Stimulated activated CD8-positive, alpha-beta memory T cell treated with anti-CD3 and anti-CD28 coated beads, Interleukin-4, amount 100 ng/mL, for 4 hours (primary cell): ENCODE measurements around the gene MYO1B.

ENCODE experiments used
- DNase-seq, 2 donors: peaks; one replicate each; pipeline ENCODE4 v3.0.0-alpha.2; 2020; ENCODE audit warnings: low read depth in 2 of 2, low spot score in 1 of 2

The MYO1B gene

DNA sequence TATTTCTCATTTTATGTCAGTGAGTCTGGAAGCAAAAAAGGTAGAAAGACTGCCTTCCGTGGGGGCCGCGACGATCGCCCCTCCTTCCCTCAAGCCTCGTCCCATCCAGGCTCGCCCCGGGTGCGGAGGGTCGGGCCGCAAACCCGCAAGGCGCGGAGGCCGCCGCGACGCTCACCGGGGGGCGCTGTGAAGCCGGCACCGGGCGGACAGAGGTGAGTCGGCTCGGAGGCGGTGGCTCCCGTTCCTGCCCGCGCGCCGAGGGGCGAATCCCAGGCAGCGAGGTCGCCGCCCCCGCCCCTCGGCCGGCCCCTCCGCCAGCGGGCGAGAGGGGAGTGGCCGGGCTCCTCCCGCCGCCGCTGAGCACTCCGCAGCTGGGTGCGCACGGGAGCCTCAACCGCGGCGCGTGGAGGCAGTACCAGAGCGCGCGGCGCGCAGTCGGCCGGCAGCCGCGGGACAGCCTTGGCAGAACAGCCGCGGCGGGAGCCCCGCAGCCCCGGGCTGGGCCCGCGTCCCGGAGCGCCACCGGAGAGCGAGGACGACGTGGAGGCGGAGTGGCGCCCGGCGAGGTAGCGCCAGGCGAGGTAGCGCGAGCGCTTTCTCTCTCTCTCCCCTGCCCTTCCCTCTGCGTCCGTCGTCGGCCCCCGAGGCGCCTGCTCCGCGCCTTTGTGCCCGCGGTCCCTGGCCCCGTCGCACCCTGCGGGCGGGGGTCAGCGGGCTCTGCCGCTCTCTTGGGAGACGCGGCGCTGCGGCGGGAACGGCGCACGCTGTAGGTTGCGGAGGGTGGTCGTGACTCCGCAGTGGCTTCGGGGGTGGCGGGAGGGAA, at the start of gene MYO1B:
TSS of gene MYO1B (plus strand) at position 359 of the 823 bp plus-strand sequence. CDS start 31,492 bp downstream, outside the sequence.
- DNase-seq: peak in 1 of 2 donors; percentile 40

DNA sequence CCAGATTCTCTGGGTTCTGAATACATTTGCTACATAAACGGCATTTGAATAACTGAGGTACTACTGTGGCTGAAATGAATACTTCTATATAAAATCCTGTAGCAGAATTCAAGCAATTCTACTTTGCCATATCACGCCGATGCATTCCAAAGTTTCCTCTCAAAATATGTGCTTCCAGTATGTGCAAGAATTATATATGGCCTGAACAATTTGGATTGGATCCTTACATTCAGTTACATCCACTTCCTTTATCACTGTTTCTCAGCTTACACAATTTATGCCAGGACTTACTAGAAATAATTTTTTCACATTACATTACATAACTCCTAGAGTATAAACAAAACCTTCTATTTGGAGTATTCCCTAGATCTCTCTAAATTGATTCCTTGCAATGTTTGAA, 48.1 kb upstream of the MYO1B start:
- no peak for DNase-seq

DNA sequence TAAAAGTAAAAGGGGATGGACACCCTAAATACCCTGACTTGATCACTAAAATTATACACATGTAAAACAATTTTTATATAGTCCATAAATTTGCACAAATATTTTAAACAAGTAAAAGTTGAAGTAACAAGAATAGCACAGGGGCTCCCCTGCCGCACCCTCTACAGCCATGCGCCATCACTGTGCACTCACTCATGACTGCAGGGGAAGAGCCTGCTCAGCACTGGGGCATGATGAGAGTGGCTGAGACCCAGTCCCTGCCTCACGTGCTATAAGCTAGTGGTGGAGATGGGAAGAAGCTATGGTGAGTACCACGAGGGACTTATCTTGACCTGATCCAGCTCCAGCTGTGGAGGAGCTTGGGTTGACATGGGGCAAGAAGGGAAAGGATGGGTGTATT, 46.9 kb upstream of the MYO1B start:
- DNase-seq: no peak

DNA sequence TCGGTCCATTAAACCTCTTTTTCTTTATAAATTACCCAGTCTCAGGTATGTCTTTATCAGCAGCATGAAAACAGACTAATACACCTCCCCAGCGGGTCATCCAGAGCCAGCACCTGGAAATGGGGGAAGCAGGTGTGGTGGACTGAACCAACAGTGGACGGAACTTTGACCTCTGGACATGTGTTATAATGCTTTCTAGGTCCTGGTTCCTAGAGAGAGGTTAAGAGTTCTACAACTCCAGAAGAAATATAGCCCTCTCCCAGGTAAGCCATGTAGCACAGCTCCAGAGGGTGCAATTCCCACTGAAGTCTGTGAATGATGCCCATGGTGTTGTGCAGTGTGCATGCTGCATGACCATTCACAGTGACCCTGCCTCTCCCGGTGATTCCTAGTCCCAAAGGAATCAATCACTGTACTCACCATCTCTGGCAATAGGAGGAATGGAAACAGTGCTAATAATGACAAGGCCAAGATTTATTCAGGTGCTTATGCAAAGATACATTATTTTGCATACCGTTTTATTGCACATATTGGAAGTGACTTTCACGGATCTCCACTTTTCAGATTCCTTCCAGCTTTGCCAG, 45.2 kb upstream of the MYO1B start:
- no peak for DNase-seq

DNA sequence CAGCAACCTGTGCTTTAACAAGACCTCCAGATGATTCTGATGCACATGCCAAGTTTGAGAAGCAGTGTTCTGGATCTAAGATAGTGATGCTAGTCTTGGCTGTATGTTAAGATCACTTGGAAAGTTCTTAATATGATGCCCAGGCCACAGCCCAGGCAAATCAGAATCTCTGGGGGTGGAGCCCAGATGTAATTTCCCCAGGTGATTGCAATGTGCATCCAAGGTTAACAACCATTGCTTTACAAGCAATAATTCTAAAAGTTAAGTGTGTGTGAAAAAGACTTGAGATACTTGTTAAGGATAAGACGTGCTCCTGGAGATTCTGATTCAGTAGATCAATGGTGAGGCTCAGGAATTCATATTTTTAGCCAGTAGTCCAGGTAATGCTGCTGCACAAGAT, 44.3 kb upstream of the MYO1B start:
- DNase-seq: no peak

DNA sequence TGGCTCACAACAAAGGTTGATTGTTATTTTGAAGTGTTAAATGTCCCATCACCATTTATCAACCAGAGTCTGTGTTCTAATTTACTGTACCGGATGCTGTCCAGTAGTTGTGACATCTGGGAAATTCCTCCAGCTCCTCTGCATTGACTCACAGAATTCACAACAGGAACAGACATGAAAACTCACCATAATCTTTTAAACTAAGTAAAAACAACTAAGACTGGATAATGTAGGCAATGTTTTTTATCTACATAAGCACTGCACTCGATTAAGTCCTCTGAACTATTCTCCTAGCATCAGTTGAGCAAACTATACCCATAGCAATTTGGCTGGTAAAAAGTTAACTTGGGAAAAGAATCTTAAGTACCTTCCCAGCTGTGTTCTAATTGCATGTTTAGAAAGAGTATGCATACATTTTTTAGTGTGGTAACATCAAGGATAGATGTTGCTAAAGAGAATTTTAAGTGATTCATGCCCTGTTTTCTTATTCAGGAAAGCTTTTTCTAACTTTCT, 42.9 kb upstream of the MYO1B start:
- no peak for DNase-seq

DNA sequence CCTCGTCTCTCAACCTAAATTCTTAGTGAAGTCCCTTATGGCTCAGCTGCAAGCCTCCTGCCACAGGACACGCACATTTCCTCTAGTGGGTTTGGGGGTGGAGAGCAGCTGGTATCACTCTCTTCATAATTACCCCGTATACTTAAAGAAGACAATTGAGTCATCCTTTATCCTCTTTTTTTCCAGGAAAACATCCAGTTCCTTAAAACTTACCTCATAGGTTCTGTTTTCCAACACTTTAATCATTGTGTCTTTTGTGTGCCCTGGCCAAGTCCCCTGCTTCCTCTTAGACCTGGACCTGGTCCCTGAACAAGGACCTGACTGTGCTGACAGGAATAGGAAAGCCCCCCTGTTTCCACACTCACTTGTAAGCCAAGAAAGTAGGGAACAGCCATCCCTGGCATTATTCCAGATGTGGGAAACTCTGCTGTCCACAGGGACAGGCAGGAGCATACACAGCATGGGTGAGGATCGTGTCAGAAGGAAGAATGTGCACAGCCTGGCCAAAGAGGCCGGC, 42.3 kb upstream of the MYO1B start:
- DNase-seq: peak in 1 of 2 donors; percentile 12

DNA sequence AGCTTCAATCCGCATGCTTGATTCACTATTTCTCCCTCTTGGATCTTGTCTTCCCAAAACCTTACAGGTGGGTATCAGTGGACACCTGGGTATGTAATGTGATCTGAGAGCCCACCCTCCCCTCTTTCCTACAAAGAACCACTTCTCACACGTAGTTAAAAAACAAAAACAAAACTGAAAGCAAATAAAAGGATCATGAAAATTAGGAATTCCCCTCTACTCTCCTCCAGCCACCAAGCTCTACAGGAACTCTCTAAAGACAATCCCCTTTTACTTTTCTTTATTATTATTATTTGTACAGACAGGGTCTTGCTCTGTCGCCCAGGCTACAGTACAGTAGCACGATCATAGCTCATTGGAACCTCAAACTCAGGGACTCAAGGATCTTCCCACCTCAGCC, 40.8 kb upstream of the MYO1B start:
- DNase-seq: no peak

DNA sequence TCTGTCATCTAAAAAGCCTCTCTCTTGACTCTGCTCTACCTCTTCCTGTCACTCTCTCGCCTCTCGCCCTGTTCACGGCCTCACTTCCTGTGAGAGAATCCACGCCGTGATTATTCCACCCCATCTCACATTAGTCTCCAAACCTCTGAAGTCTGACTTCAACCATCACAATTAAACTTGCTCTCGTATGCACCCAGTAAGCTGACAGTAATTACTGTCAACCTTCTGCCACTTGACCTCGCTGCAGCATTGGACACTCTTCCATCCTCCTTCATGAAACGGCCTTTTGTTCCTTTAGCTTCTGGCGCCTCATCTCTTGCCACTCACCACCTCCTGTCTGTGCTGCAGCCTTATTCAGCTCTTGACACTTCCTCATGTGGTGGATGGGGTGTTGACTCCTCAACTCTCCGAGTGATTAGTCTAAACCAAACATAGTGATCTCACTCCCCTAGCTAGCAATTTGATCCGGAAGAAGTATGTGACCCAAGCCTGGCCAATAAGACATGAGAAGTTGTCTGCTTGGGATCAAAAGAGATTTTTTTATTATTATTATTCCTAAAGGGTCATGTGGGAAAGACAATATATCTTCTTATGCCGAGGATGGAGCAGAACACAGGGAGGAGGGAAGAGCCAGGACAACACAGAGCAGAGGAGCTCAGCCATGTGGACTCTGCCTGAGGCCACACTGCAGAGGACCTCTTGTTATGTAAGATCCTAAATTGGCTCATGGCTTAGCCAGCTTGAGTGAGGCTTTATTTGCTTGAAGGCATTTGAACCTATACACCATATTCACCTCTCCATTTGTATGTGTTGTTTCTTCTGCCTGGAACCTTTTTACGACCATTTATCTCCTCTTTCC, 38.4 kb upstream of the MYO1B start:
- peak; percentile 22 to 23 for DNase-seq

DNA sequence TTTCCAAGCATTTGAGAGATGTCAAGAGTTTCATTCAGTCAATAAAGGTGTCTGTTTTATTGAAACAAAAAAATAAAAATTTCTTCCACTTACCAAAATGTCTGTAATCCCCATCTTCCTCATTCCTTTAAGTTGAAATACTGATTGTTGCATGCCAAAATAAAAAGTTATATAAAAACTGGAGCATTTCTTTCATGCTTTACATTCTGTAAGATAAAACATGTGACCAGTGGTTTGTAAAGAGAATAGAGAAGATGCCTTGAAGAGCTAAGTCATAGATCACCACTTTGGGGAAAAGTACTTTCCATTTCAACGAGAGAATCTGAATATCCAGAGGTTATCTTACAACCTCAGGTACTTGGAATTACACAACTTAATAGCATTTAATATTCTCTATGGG, 35.9 kb upstream of the MYO1B start:
- DNase-seq: no peak

DNA sequence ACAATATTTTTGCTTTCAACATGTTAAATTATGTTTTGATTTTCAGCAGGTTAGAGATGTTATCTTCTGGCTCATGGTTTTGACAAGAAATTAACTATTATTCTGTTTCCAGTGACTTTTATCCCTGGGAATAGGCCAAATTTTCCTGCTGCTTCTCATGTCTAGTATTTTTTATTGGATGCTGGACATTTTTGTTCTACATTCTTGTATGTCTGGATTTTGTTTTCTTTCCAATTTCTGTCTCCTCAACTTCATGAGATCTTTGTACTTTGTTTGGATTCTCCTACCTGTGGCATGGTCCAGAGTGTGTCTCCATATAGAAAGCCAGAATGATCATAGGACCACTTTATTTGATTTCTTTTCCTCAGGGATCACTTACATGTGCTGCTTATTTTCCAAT, 33.1 kb upstream of the MYO1B start:
- no peak for DNase-seq

DNA sequence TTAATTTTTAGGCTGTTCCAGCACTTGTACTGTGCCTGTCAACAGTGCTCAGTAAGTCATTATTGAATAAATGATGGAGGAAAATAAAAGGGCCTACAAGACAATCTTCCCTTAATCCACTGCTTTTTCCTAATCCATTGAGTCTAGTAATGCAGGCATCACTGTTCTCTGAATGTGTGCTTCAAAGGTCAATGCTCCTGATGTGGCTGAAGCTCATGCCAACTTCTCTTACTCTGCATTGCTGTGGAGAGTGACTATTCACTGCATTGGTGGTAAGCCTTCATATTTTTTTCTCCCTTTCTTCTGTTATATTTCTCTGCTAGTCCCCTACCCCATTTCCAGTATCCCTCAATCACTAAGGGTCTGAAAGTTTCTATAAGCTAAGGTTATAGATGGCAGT, 31.9 kb upstream of the MYO1B start:
- no peak for DNase-seq

DNA sequence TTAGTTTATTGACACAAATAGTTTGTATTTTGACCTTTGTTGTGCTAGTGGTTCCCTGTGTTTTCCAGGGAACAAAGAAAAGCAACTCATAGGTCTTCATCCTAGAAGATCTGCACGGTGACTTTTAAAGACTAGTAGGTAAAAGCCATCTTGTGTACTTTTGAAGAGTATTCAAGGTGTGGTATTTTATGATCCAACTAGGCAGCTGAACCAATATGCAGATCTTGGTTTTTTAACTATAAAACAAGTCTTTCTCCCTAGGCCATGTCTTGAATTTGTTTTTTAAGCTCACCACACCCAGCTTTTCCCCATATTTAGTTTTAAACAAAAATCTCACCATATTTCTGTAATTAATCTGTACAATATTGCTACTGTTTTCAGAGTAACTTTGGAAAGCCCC, 30.0 kb upstream of the MYO1B start:
- DNase-seq: no peak

DNA sequence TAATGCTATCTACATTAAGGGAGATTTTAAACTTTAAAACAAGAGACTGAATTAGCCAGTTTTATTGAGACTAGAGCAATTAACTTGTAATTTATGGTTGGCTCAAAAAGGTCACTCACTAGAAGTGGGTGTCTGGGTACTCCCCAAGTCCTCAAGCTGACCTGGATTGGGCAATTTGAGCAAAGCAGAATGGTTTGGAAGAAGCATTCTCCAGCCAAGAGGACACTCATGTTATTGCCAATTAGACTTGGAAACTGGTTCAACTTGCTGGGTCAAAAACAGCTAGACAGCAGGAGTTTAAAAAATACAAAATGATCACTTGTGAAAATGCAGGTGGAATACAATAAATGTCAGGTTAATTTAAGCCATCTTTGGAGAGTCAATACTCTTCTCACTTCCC, 29.5 kb upstream of the MYO1B start:
- no peak for DNase-seq

DNA sequence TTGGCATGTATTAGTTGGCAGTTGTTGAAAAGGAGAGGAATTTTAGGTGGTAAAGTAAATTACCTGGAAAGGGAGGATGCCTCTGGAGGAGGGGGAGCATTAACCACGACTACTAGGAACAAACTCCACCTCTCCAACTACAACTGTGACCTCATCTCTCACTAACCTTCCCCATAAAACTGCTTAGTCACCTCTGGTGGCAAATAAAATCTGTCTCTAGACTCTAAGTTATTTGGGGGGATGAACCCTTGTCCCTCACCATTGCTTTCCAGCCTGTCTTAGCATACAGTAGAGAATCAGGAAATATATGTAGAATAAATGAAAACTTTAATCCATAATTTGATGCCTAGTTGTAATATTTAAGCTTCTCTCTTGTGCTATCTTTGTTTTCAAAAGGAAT, 27.6 kb upstream of the MYO1B start:
- no peak for DNase-seq

DNA sequence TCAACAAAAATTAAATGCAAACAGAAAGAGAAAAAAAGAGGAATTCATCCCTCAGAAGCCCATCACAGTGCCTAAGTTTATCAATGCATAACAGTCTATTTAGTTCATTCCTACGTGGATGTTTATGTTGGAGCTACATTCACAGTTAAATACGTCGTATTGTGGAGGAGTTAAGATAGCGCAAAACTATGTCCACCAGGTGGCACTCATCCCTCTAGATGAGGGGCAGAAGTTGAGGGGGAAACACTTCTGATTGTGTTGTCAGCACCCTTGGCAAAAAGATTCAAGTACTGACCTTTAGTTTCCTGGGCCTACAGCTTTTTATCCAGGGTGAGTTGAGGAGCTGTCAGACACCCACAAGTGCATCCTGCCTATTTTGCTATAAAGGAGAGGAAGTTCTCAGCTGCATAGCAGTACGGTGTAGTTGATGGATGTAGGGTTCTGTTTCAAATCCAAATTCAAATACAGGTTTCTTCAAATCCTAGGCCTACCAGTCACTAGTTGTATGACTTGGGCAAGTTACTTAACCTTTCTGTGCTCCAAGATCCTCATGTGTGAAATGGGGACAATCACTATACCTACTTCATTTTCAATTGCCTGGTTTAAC, 26.8 kb upstream of the MYO1B start:
- DNase-seq: peak; percentile 17 to 29

DNA sequence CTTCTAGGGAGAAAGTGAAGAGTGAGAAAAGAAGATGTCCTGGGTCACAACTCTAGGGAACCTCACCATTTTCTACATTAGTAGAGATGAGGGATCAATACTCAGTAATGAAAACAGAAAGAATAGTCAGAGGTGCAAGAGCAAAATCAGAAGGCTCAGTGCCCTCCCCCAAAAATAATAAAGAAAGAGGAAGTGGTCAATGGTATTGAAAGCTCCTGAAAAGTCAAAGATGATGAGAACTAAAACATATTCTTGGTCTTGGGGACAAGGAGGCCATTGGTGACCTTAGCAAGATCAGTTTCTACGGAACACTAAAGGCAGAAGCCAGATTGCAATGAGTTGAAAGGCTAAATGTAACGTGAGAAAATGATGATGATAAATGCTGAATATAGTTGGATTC, 24.5 kb upstream of the MYO1B start:
- DNase-seq: no peak

DNA sequence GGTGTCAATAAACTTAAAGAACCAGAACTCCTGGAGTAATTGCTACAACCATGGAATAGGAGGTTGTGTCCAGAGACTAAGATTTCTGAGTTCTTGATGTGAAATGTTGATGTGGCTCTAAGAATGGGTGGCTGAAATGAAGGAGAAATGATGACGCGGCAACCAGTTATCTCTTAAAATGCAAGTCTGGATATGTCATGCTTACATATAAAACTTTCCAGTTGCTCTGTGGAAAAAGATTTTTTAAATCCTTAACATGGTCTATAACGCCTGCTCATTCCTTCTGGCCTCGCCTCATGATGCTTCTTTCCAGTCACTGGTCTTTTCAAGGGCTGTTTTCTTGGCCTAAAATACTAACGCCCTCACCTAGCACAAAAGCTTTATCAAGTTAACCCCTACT, 23.5 kb upstream of the MYO1B start:
- no peak for DNase-seq

DNA sequence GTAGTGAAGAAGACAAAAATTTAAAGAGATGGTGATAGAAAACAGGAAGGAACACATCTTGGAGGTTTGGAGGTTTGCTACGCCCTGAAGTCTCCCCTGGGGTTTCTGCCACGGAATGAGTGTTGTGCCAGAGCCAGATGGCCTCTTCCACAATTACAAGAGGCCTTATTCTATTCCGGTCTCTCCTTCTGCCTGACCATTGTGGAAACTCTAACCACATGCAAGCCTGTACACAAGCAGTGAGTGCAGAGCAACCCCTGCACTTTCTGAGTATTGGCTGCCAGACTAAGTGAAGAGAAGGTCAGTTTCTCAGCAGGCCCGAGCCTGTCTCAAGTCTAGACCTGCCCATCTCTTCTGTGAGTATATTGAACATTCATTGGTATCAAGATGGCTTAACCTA, 22.7 kb upstream of the MYO1B start:
- DNase-seq: no peak

DNA sequence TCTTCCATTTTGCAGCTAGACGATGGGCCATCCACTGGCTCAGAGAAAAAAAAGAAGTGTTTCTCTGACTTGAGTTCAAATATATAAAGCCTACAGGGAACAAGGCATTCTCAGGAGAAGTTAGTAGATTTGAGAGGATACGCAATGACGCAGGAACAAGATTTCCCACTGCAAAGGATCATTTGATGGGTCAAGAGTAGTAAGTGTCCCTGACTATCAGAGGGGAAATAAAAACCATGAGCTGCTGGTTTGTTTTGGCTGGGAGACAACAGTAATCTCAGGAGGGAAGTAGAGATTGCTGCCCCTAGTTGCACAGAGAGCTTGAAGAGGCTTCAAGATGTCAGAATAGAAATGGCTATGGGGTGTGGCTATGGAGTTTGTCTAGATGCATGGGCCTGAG, 22.3 kb upstream of the MYO1B start:
- no peak for DNase-seq

DNA sequence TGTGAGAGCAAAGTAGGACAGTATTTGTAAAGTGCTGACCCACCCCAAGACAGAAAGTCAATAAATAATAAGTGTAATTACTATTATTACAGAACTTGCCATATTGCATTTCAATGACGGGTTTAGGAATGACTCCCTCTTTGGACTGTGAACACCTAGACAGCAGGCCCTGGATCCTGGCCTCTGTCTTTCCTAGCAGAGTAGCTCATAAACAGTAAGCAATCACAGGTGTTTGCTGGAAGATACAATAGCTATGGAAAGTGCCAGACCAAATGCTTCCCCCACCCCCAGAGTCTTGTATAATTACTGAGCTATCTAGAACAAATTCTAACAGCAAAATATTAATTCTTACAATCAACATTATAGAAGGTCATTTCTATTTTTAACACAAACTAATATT, 20.1 kb upstream of the MYO1B start:
- DNase-seq: no peak
